HG02870 (cell line): ENCODE results near the gene DEGS2.

Source experiments
- ATAC-seq: cut with Tn5 transposase; IDR thresholded peaks from one replicate; pipeline ENCODE4 v1.9.1; 2021; ENCODE audit warnings: mild to moderate bottlenecking, moderate library complexity; ENCODE audit not compliant: unreplicated experiment

Gene DEGS2

DNA sequence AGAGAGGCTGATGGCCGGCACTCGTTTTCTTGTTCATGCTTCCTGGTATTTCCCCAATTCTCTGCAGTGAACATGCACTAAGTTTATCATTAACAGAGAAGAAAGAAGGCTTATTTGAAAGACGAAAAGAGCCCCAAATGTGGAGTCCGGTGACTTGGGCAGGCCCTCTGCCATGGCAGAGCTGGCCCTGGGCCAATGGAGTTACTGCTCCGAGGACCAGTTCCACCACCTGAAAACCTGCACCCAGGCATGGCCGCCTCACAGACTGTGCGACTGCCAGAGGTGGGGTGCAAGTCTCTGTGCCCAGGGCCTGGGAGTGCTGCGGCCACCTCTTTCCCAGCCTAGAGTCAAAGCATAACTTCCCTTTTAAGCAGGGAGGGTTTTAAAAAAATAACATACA is 24.9 kb downstream of the DEGS2 start:
- ATAC-seq, result no peak

DNA sequence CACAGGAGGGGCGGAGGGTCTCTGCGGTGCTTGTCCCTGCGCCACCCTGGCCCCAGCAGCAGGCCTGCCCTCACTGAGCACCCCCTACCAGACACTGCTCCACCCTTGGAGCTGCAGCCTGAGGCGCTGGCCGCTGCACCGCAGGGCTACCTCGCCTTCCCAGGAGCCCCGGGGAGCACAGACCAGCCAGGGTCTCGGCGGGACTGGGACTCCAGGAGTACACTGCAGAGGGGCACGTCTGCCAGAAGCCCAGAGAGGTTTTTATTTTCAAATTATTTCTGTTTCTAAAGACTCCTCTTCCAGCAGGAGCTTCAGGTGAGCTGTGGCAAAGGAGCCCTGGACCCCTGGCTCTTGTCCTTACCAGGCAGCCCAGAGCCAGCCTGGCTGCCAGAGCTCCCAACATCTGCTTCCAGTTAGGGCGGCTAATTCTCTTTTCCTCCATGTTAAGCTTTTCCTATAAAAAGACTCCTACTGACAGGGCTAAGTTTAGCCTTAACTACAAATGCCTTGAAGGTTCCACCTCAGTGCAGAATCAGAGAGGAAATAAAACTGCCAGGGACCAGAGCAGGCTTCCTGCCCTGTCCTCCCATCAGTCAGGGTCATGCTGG is 26.4 kb downstream of the DEGS2 start:
- no peak for ATAC-seq

DNA sequence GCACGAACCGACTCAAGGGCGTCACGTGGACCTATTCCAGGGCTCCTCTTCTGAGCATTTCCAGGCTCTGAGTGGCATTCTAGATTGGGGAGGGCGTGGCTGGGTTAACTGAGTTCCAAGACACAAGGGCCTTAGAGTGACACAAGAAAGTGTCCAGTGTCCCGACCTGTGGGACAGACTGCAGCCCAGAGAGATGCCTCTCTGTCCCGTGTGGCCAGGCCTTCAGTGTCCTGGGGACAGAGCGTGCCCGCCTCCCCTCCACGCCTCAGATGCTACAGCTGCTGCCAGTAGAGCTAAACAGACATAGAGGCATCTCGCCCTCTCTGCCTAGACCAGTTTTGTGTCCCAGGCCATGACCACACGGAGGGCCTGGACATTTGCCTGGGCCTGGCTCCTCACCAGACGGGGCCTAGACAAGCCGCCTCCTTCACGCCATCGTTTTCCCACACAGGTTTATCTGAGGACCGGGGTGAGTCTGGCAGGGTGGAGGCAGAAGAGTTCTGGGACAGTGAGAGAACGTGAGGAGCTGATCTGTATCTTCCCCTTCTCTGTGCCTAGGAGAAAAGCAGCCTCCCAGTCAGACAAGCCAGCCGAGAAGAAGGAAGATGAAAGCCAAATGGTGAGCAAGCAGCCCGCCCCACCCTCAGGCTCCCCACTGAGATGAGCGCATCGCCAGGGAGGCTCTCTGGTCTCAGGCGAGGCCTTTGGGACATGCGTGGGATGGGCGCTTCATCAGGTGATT is 27.1 kb downstream of the DEGS2 start:
- no peak for ATAC-seq

DNA sequence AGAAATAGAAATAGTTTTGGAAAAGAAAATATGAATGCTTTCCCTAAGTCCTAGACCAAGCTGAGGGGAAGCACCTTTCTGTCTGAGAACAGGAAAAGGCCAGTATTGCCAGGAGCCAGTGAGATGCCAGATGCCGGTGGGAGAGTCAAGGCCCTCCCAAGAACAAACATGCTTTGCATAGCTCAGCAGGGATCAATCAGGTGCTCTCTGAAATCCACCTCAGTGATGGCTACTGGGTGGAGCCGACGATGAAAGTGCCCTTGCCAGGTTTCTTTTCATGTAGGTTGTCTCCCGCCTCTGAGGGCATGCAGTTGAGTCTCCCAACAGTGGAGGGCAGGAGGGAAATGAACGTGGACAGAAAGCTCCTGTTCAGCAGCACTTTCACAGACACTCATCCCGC is 28.3 kb downstream of the DEGS2 start:
- ATAC-seq, result no peak

DNA sequence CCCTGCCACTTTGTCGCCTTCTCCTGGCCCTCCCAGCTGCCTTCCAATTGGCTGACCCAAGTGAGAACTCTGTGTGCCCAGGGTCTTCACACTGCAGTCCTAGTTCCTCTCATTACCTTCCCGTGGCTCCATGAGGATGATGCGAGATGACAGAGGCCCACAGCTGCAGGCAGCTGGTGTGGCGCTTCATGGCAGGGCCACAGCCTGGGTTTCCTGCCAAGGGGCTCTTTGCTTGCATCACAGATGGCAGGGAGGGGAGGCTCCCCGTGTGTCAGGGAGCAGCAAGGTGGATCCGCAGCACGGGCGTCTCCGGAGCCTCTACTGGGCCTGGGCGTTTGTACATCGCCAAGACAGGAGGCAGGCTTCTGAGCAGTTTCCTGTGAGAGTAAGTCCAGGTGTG is 28.9 kb downstream of the DEGS2 start:
- no peak for ATAC-seq

DNA sequence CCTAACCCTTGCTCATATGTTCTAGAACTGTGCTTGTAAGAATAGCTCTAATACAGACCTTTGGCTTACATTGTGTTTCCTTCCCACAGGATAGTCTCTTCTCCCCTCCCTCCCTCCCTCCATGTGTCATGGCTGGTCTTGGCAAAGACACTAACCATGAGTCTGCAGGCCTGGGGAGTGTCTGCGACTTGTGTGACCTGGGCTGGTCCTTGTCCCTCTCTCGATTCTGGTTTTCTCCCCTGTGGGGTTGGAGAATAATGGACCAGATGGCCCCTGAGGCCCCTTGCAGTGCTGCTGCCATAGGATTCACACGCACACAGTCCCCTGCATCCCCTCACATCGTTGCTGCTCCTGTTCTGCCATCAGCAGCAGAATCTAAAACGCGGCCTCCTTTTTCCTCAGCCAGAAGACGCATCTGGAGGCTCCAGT is 30.3 kb downstream of the DEGS2 start:
- ATAC-seq, result no peak

DNA sequence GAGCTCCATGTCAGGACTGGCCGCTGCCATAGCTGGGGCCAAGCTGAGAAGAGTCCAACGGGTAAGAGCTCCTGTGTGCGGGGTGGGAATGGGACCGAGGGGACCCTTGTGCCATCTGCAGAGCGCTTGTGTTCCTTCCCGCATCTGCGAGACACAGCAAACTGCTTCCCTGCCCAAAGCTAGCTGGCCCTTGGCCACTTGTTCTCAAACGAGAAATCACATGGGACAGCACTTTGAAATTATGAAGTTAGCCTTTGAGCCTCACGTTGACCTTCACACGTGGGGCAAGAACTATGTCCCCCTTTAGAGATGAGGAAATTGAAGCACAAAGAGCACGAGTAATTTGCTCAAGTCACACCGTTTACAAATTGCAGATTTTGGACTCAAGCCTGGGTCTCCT is 30.8 kb downstream of the DEGS2 start:
- ATAC-seq, result no peak

DNA sequence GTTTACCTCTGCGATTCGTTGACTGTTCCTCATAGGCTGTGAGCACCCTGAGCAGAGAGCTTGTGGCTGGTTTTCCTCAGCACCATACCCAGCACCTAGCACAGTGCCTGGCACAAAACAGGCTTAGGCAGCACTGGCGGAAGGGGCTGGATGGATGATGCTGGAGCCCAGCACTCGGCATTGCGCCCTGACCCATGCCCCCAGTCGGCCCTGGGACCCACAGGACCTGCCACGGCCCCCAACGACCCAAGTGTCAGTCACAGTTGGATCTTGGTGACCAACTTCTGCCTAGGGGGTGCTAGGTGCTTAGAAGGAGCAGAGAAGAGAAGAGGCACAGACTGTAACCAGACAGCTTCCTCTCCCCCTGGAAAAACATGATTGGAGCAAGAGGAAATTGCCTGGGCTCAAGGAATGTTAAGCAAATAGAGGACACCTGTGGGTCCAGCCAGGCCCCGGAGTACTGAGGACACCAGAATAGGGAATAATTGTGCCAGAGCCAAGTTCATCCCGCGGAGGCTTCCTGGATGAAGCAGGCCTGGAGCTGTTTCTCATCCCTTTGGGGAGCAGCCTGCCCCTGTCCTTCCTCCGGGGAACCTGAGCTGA is 31.5 kb downstream of the DEGS2 start:
- no peak for ATAC-seq

DNA sequence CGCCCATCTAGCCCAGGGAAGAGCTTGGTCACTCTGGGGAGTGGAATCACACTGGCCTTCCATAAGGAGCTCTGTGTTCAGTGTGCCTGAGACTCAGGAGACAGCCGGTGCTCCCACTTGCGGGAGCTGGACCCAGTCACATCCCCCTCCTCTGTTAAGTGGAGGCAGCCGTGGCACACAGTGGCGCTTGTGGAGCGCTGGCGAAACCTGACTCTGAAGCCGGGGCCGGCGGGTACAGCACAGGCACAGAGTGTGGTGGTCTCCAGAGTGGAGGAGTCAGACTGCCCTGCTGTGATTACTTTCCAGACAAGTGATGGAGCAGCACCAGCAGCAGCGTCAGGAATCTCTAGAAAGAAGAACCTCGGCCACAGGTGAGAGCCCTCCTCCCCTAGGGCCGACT is 33.0 kb downstream of the DEGS2 start:
- ATAC-seq, result no peak

DNA sequence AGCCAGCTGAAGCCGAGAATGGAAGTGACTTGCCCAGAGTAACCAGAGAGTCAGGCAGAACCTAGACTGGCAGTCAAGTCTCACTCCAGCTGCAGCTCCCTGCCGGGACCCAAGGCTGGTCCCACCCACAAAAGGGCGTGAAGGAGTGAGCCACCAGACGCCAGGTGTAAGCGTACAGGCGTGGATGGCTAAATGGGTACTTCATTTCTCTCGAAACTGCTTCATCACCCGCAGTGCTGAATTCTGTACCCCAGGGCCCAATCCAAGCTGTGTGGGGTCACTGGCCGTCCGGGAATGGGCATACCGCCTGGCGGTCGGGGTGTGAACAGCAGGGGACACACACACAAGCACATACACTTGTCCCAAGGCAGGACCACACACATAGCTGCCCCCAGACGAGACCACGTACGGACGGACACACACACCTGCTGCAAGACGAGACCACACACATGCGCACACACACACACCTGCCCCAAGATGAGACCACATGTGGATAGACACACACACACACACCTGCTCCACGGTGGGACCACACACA is 34.8 kb downstream of the DEGS2 start:
- no peak for ATAC-seq

DNA sequence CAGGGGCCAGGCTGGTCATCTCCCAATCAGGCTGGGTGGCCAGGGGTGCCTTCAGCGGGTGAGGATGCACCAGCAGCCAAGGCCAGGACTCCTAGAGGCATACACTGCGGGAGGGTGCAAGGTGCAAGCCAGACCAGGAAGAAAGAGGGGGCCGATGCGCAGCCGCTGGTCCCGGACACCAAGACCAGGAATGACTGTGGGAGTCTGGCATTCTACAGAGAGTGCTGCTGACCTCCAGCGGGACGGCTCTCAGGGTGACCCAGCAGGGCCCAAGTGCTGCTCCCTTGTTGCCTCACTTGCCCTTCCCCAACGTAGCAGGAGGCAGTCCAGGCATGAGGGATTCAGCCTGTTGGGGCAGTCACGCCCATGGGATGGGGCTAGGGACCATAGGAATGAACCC is 35.8 kb downstream of the DEGS2 start:
- no peak for ATAC-seq

DNA sequence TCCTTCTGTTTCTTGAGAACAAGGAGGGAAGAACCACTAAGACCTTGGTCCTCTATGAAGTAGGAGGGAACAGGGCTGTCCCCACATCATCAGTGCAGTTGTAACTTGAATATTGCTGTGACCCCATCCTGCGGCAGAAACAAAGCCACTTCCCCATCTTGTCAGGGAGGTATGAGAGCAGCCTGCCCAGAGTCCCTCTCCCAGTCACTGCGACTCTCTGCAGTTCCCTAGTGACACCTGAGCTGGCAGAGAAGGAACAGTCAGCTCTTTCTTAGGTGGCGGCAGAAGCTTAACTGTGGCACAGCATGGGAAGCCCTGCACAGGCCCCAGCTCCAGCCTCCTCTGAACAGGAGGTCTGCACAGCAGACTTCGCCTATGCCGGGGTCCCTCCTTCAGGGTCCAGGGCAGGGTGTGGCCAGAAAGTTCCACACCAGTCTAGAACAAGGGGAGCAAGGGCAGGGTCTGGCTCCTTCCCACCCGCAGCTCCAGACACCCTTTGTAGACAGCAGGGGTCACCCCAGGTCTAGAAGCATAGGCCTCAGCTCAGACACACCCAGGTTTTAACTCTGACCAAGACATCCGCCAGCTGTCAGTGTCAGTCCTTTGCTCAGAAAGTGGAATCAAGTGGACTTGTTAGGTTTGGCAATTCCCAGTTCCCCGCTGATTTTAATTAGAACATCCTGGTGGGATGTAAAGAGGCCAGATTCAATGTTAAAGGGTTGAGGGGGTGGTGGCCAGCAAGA is 36.8 kb downstream of the DEGS2 start:
- ATAC-seq, result no peak

DNA sequence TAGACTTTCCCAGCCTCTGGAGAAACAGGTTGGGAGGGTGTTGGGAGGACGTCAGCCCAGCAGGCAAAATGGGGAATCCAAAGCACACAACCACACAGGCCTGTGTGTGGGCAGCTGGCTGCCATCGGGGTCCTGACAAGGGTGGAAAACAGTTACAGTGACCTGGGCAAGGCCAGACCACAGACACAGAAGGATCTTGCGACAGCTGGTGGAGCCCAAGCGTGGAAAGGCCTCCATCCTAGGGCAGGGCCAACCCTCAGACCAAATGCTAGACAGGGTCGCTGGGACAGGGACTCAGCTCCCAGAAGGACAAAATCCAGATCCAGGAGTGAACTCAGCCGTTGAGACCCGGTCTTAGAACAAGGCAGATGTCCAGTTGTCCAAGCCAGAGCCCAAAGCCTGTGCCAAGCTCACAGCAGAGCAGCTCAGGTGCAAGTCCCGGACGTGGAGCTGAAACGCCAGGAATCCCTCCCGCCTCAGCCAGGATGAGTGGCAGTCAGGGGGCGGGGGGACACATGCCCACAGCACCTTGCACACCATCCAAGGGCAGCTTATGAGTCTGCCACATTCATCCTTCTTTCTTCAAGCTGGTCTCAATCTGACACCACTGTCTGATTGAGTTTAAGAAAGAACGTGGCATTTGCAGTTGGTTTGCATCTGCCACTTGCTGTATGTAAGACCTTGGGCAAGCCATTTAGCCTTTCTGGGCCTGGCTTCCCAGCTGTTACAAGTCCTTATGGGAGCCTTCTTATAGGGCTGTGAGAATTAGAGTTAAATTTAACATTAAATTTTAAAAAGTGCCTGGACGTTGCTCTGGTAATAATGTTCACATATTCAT is 37.6 kb downstream of the DEGS2 start:
- ATAC-seq, result no peak

DNA sequence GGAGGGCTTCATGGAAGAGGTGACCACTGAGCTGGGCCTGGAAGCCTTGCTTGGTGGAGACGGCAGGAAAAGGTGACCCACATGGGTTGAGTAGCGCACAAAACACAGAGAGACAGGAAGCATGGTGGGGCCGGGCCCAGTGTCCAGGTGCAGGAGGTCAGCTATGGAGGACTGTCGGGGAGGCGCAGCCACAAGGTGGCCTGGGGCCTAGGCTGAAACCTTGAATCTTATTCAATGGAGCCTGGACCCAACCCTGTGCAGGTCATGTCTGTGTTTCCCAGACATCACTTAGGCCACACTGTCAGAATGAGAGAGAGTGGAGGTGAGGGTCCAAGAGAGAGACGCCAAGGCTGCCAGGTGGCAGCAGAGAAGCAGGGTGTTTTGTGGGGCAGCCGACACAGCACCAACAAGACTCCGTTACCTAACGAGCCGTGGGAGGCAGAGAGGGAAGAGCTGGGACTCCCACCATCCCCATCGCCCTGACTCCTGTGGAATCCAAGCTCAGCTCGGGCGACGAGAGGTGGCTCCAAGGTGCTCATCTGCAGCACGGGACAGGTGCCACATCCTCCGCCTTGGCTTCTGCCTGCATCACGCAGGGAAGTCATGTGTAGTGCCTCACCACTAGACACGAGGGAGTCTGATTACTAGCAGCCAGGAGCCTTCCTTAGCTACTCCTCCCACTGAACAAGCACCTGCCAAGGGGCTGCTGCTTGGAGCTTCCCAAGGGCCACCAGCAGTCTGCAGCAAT is 38.7 kb downstream of the DEGS2 start:
- no peak for ATAC-seq

DNA sequence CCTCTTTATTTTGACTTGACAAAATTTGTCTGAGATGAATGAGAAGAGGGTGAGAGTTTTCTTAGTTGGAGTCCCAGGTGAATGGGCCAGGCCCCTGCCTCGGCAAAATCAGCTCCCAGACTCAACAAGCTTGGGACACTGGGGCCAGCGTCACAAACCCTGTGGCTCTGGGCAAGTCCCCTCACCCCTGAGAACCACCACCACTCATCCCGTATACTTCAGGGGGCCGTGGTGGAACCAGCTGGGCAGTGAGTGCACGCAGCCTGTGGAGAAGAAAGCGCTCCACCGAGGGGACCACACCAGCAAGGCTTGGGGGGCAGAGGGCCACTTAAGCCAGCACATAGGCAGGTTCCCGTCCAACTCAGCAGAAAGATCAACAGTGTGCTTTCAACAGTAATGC is 40.2 kb downstream of the DEGS2 start:
- no peak for ATAC-seq

DNA sequence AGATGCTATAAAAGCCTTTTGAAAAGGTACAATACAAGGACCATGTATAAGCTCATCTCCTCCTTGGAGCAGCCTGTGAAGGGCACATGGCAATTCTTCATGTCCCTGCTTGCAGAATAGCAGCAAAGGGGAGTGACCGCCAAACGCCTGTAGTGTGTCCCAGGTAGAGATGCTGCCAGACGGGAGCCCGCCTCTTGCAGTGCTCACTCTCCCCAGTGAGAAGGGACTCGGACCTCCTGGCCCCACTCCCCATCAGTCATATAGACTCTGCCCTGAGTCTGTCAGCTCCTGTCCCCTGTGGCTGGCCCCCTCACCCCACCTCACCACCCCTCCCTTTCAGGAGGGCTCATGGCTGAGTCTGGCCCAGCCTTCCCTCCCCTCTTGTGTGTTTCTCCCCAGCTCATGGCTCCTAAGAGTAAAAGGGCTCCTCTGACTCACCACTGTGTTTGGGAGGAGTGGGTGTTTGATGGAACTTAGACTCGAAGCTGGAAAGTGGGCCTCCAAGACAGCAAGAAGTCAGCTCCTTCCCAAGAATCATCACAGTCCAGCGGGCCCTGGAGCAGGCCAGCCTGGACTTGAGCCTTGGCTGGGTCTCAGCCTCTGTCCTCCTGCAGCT is 40.9 kb downstream of the DEGS2 start:
- no peak for ATAC-seq

DNA sequence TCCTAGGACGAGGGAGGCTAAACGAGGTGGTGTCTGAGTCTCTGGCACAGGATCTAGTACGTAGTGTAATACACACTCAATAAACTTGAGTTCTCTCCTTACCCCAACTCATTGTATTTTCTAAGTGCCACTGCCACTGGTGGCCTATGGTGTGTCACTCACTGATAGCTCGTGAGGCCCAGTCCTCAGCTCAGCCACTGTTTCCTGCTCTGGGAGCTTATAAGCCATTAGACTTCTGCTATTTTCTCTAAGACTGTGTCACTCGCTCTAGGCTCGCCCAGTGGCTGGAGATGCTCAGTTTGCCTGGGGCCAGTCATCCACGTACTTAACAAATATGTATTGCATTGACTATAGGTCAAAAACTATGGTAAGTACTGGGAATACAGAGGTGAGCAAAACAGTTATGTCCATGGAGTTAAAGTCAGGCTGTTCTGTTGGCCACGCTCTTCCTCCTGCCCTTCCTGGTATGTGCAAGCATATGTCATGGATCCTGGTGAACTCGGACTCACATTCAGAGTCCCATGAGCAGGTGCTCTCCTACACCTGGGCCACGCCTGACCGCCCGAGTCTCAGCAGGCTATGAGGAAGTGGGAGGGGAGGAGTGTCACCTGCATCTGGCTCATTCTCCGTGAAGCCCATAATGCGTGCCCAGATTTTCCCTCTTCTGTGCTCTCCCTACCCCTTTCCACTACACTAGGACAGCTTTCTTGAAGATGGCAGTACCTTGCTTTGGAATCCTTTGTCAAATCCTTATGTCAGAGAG is 41.6 kb downstream of the DEGS2 start:
- ATAC-seq, result no peak

DNA sequence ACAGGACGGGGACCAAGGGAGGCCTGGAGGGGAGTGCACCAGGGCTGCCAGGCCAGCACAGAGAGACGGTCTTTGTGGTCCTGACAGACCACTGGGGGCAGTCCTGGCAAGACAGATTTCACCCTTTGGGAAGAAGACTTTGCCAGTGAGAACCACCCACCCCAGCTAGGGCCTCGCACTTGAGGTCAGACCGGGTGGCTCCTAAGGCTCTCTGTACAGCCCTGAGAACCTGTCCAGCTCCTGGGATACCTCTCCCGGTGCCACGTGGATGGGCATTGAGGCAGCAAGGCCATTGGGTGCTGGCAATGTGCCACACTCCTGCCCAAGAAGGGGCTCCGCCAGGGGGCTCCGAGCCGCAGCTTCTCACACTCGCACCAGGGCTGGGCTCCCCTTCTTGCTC is 42.4 kb downstream of the DEGS2 start:
- no peak for ATAC-seq

DNA sequence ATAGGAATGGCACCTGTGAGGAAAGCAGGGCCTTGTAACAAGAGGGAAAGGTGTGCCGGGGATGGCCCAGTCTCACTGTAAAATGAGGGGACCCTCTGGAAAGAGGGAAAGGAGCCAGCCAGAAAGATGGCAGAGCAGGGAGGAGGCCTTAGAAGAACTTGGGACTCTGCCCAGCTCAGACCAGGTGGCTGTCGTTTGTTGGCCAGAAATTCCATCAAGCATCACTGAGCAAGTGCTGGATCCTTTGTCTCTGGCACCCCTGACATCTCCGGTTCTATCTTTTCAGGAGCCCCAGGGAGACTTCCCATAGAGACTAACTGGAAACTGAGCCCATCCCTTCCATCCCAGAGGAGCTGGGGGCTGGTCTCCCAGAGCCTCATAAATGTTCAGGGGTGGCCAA is 43.3 kb downstream of the DEGS2 start:
- ATAC-seq, result no peak
